NOMO-1 (cell line): ENCODE data around the gene ABLIM1.

ENCODE experiments used
- DNase-seq, 2 experiments: peaks; one replicate each; lab custom pipeline; 2025; ENCODE audit not compliant: unreplicated experiment in 2 of 2; lab: John Stamatoyannopoulos, UW

Gene ABLIM1

GRCh38 chr10:114430688-114431413, 227.2 kb downstream of the ABLIM1 start:
- DNase-seq: no peak

GRCh38 chr10:114429581-114430335, 228.3 kb downstream of the ABLIM1 start:
- no peak for DNase-seq

DNA sequence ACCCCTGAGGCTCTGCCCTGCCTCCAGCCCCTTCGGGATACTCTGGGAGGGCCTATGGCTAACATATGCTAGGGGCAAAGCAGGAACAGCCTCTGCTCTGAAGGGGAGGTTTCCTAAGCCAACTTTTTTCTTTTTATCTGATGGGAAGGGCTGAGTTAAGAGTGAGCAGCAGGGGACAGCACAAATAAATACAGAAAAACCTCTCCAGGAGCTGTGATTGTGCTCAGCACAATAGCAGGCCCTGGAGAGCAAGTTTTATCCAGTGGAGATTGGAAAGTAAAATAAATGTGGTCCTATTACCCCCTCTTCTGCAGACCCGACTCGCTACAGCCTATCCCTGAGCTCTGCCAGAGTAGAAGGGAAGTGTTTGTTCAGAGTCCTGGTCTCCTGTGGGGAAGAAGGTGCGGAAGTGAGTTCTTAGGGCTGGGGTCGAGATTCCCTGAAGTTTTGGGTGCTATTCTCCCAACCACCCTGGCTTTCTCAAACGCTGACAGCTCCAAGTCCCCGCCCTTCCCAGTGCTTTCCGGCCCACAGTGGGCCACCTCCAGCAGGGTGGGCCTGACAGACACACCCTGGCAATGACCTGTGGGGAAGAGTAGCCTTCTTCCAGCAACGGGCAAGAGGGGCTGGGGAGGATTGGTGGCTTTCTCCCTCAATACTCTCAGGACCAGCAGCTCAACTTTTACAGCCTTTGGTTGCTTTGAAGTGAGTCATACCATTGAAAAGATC, 230.8 kb downstream of the ABLIM1 start:
- no peak for DNase-seq

- DNase-seq: no peak
These were observed 231.6 kb downstream of the ABLIM1 start for GRCh38 chr10:114426476-114426875.

- no peak for DNase-seq
These were observed 237.1 kb downstream of the ABLIM1 start for GRCh38 chr10:114420811-114421485.

- no peak for DNase-seq
These were observed 240.0 kb downstream of the ABLIM1 start for GRCh38 chr10:114418109-114418508.

DNA sequence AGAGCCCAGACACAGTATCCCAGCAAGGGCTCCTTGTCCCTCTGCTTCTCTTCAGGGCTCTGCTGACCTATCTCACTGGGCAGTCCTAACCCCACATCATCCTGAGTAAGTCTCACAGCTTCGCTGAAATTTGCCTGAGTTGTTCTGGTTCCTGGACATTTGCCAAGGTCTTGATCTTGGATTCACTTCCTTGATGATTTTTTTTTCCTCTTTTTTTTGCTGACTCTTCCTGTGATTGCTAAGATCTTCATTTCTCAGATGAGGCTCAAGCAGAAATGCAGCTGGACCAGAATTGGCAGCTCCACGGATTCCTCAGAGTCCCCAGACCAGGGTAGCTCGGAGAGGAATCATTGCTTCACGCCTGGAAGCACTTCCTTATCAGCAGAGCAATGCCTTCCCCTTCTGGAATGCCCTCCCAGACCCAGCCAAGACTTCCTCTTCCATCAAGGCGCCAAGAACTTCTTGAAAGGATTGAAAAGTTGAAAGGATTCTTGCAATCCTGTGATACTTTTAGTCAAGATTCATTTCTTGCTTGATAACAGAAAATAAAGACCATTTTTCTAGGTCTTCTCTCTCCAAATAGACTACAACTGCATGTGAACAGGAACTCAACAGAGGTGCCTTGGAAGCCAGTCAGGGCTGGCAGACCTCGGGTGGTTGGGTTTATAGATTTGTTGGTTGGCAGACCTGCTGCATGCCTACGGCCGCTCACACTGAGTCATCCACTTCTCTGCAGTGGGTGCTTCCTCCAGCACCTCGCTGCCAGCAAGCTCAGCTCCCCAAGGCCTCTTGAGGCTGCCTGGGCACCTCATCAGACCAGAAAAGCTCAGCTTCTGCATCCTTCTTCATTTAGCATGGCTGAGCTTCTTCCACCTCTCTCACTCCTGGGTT, 244.9 kb downstream of the ABLIM1 start:
- DNase-seq: no peak

DNA sequence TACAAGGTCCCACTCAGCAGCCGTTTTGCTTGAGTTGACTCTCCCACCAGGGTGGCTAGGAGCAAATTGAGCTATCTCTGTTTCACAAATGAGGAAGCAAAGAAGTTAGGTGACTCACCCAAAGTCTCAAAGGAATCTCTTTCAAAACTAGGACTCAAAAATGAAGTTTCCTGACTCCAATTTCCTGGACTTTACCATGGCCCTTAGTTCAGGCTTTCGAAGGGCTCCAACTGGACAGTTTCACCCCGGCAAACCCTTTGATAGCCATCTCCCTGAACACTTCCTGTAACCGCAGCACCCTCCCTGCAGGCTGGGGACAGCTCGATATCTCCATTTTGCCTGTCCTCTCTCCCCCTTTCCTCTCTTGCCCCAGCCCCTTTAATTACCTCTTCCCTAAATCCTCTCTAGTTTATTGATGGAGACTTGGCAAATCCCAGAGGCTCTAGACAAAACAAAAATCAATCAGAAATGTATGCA, 249.1 kb downstream of the ABLIM1 start:
- no peak for DNase-seq

DNA sequence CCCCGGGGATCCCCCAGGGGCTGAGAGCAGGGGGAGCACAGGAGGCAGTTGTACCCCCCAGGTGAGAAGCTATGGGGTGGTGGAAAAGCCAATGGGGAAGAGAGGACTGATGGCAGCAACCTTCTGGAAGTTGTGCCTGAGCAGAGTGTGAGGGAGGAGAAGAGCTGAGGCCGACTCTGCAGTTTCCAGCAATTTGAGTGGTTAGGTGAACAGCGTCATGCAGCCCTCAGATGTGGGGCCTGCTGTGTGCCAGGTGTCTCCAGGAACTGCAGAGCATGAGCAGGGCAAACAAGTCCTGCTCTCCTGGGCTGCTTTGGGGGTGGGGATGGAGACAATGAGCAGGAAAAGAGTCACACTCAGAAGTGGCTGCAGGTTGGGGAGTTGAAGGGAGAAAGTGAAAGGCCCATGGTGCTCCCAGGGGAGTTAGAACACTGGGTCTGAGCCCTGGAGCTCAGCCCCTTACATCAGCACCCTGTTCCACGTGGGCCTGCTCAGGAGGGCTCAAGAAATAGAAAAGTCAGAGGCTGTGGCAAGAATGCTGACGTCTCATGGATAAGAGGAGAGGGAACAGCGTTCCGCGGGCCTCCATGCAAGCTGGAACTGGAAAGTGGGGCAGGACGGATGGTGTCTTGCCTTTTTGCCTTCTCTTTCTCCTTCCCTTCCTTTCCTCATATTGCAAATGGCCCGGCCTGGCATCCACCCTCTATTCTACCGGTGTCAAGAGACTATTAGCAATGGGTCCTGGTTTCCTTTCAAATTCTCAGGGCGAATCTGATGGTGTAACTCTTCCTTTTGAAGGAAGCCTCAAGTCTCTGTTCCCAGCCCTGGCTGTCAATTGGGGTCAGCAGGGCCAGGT, 249.7 kb downstream of the ABLIM1 start:
- DNase-seq: no peak

DNA sequence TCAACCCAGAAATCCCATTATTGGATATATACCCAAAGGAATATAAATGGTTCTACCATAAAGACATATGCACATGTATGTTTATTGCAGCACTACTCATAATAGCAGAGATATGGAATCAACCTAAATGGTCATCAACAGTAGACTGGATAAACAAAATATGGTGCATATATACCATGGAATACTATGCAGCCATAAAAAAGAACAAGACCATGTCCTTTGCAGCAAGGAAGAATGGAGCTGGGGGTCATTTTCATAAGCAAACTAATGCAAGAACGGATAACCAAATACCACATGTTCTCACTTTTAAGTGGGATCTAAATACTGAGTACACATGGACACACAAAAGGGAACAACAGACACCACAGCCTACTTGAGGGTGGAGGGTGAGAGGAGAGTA, 251.6 kb downstream of the ABLIM1 start:
- no peak for DNase-seq

DNA sequence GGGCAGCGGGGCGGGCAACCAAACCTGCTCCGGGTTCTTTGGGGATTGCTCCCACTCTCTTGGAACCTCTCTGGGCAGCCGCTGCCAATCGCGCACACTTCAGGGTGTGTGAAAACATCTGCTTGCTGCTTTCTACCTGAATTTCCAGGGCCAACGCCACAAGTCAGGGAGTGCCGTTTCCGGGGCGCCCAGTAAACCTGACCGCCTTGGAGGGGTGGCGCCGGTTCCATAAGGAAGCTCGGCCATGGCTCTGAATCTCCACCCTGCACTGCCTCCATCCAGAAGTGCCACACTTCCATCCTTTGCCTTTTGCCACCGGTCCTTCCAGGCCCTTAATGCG, 253.1 kb downstream of the ABLIM1 start:
- DNase-seq: no peak

GRCh38 chr10:114404171-114405010, 253.7 kb downstream of the ABLIM1 start, which contains the start of gene AFAP1L2:
Gene AFAP1L2, minus strand, starts transcription at chr10:114404502. Its CDS starts 47 bp downstream, at chr10:114404455.
- no peak for DNase-seq

DNA sequence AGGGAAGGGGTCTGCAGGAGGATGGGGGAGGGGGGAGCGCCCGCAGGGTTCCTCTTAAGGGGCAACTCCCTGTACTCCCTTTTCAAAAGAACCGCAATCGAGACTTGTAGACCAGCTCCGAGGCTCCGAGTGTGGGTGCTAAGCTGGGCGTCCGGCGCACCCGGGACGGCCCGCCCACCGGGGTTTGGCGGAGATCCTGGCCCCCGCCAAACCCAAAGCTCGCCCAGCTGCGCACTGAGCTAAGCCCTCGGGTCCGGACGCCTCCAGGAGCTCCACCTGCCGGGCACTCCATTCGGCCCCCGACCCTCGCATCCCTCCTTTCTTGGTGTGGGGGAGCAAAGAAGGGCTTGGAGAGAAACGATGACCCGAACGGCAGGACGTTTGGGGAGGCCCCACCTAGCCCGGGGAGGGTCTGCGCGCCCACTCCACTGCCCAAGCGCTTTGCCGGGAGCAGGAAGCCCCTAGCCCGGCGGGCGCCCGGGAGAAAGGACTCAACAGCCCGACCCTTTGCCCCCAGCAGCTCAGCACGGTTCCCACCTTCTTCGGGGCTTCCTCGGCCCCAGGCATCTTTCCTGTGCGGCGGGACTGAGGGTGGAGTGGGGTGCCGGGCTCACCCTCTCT, 254.4 kb downstream of the ABLIM1 start:
- no peak for DNase-seq

DNA sequence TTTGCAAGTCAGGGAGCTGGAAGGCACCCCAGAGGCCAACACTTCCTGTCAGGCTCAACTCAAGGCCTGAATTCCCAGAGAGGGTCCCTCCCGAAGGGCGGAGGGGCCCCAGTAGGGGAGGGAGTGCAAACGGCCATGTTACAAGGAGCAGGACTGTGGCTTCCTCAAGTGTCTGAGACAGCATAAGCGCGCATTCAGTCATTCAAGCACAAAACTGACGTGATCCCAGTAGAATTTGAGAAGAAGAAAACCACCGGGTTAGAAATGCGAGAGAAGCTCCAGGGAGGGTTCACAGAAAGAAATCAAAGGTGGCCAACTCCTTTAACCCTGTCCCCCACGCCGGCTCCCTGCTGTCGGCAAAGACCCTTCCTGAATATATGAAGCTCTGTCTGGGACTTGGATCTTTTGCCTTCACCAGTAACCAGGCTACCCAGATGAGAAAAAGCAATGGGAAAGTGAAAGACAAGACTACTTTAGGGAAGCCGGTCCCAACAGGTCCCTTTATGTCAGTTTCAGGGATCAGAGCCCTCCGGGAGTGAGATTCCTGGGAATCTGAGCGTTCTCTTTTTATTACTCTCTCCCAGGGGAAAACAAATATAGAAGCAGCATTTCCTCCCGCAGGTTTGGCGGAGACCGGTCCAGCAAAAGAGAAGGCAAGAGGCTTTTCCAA, 255.1 kb downstream of the ABLIM1 start:
- no peak for DNase-seq

GRCh38 chr10:114402233-114402632, 255.8 kb downstream of the ABLIM1 start:
- no peak for DNase-seq

GRCh38 chr10:114401195-114401791, 256.8 kb downstream of the ABLIM1 start:
- no peak for DNase-seq

- DNase-seq: no peak
These were observed 258.0 kb downstream of the ABLIM1 start for GRCh38 chr10:114400091-114400490.
